OCI-LY1 (cell line): Measurements from ENCODE around the gene ZBP1.

Experiments
- H2AFZ ChIP-seq: fragments of 200-600 bp; sonication (generic), shearing (Covaris generic); 2 replicates; pipeline ENCODE4 v1.6.0; 2014; ENCODE audit warnings: antibody characterized with exemption, mild to moderate bottlenecking, low read length
- H3F3A ChIP-seq: fragments of 200-600 bp; sonication (generic), shearing (Covaris generic); 2 replicates; pipeline ENCODE4 v1.6.0; 2014; ENCODE audit warnings: mild to moderate bottlenecking, antibody characterized with exemption, low read length, moderate library complexity; ENCODE audit not compliant: insufficient read depth
- H3K27ac ChIP-seq: fragments of 200-600 bp; sonication (generic); 2 replicates; pipeline ENCODE4 v1.5.1; 2014; ENCODE audit warnings: low read length, mixed run types, mild to moderate bottlenecking, low read depth; ENCODE audit not compliant: poor library complexity, severe bottlenecking
- H3K27me3 ChIP-seq: fragments of 200-600 bp; sonication (generic); 2 replicates; pipeline ENCODE4 v1.6.0; 2014; ENCODE audit warnings: antibody characterized with exemption, mild to moderate bottlenecking, low read length, moderate library complexity; ENCODE audit not compliant: insufficient read depth
- H3K36me3 ChIP-seq: fragments of 200-600 bp; sonication (generic); 2 replicates; pipeline ENCODE4 v1.6.1; 2014; ENCODE audit warnings: mild to moderate bottlenecking, antibody characterized with exemption, low read length, moderate library complexity, mixed read lengths; ENCODE audit not compliant: insufficient read depth
- H3K4me1 ChIP-seq: fragments of 200-600 bp; sonication (generic); 2 replicates; pipeline ENCODE4 v1.5.1; 2014; ENCODE audit warnings: mild to moderate bottlenecking, low read length, moderate library complexity; ENCODE audit not compliant: insufficient read depth, severe bottlenecking
- H3K4me2 ChIP-seq: fragments of 200-600 bp; sonication (generic), shearing (Covaris generic); 2 replicates; pipeline ENCODE4 v1.6.1; 2014; ENCODE audit warnings: low read length
- H3K4me3 ChIP-seq: fragments of 200-600 bp; sonication (generic); 2 replicates; pipeline ENCODE4 v1.5.1; 2014; ENCODE audit warnings: low read length, low read depth, mild to moderate bottlenecking, mixed read lengths; ENCODE audit not compliant: poor library complexity, severe bottlenecking
- H3K79me2 ChIP-seq: fragments of 200-600 bp; shearing (Covaris generic); 2 replicates; pipeline ENCODE4 v1.6.1; 2016; ENCODE audit warnings: mixed run types, low read length, mixed read lengths; ENCODE audit not compliant: insufficient read depth
- H3K9ac ChIP-seq: fragments of 200-600 bp; sonication (generic), shearing (Covaris generic); 2 replicates; pipeline ENCODE4 v1.6.1; 2014; ENCODE audit warnings: mild to moderate bottlenecking, low read length, mixed read lengths
- H3K9me2 ChIP-seq: fragments of 200-600 bp; sonication (generic), shearing (Covaris generic); 2 replicates; pipeline ENCODE4 v1.6.1; 2014; ENCODE audit warnings: low read depth, mild to moderate bottlenecking, low read length, mixed read lengths
- H3K9me3 ChIP-seq: fragments of 200-600 bp; shearing (Covaris generic); 2 replicates; pipeline ENCODE4 v1.6.1; 2014; ENCODE audit warnings: low read length, mixed read lengths
- H4K20me1 ChIP-seq: fragments of 200-600 bp; sonication (generic), shearing (Covaris generic); 2 replicates; pipeline ENCODE4 v1.6.0; 2016; ENCODE audit warnings: mild to moderate bottlenecking, low read length; ENCODE audit not compliant: insufficient read depth
- CTCF ChIP-seq: fragments of 200-600 bp; sonication (generic), shearing (Covaris generic); IDR thresholded peaks from 2 replicates; pipeline ENCODE4 v1.5.1; 2017; ENCODE audit warnings: mild to moderate bottlenecking, antibody characterized with exemption, low read length, moderate library complexity, mixed read lengths
- EZH2 ChIP-seq: fragments of 200-600 bp; sonication (generic), shearing (Covaris generic); IDR thresholded peaks from 2 replicates; pipeline ENCODE4 v1.8.0; 2017; ENCODE audit warnings: borderline replicate concordance, mixed run types, mild to moderate bottlenecking, antibody characterized with exemption, low read length, moderate library complexity, mixed read lengths

The ZBP1 gene

DNA sequence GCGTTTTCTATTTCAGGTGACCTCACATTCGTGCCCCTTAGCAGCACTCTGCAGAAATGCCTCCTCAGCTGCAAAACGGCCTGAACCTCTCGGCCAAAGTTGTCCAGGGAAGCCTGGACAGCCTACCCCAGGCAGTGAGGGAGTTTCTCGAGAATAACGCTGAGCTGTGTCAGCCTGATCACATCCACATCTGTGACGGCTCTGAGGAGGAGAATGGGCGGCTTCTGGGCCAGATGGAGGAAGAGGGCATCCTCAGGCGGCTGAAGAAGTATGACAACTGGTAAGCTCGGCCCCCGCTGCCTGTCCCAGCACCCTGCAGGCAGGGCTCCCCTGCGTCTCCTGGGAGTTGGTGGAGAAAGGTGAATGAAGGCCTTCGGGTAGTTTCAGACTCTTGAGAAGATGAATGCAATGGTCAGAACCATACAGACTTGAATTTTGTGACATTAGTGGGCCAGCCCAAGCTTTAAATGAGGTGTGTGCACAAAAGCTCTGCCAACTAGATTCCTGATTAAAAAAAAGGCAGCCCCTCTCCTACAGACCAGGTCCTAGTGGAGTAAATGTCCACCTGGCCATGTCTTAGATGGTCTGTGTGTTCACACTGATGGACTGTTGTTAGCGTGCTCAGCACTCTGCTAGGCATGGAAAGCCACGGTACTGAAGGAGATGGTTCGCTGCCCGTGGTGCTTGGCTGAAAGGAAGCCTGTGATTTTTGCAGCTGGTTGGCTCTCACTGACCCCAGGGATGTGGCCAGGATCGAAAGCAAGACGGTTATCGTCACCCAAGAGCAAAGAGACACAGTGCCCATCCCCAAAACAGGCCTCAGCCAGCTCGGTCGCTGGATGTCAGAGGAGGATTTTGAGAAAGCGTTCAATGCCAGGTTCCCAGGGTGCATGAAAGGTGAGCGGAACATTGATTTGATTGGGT lies 58.6 kb downstream of the ZBP1 start:
- Histone ChIP-seq H3K36me3 (no peaks in the 10 kb centered on the region), H3K27me3 (peaks cover 14% of the 10 kb centered on the region), H2AFZ (no peak overlapping the region), H3K9ac (no peak overlapping the region), H3K79me2 (no peaks in the 10 kb centered on the region), H3K9me3 (no peaks in the 10 kb centered on the region), H3F3A (no peaks in the 10 kb centered on the region), H4K20me1 (no peaks in the 10 kb centered on the region), H3K27ac (no peak overlapping the region), H3K4me2 (no peak overlapping the region), H3K9me2 (no peaks in the 10 kb centered on the region), H3K4me1 (no peaks in the 10 kb centered on the region), H3K4me3 (no peak overlapping the region)
- TF ChIP-seq CTCF (no peak), EZH2 (no peak)

DNA sequence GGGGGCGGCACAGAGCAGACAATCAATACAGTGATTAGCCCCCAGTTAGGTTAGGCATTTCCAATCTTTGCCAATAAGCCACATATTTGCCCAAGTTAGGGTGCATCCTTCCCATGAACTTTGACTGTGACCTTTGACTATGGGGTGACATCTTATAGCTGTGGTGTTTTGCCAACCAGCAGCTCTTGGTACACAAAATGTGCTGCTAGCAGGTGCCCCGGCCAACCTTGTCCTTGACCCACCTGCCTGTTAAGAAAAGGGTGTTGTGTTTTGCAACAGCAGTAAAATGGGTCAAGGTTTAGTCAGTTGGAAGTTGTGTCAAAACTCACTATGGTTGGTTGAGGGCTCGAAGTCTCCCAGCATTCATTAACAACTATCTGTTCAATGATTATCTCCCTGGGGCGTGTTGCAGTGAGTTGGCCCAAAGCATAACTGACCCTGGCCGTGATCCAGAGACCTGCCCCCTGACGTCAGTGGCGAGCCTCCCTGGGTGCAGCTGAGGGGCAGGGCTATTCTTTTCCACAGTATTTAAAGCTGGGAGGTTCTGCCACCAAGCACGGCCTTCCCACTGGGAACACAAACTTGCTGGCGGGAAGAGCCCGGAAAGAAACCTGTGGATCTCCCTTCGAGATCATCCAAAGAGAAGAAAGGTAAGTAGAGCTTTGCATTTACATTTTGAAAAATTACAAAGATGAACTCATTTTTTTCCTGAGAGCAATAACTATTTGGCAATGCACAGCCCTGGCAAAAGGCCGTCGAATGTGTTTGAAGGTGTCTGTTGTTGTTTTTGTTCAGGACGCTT lies 59.5 kb downstream of the ZBP1 start, which contains the start of gene PCK1:
TSS of gene PCK1 (plus strand) at position 557 of the 802 bp plus-strand sequence. CDS start 302 bp downstream, outside the sequence.
- H3K9me2 ChIP-seq, result no peaks in the 10 kb centered on the region
- no peak within 1 kb of the TSS for H3K9ac ChIP-seq
- no peaks in the 10 kb centered on the region for H3F3A ChIP-seq
- TF ChIP-seq EZH2 (no peak), CTCF (no peak)
- no peaks in the 10 kb centered on the region for H3K36me3 ChIP-seq
- H3K9me3 ChIP-seq, result no peaks in the 10 kb centered on the region
- H3K4me2 ChIP-seq, result no peak within 1 kb of the TSS
- H3K27ac ChIP-seq, result no peak within 1 kb of the TSS
- H4K20me1 ChIP-seq, result no peaks in the 10 kb centered on the region
- no peaks in the 10 kb centered on the region for H3K79me2 ChIP-seq
- no peaks in the 10 kb centered on the region for H3K4me1 ChIP-seq
- H2AFZ ChIP-seq, result no peak within 1 kb of the TSS
- no peak within 1 kb of the TSS for H3K4me3 ChIP-seq
- H3K27me3 ChIP-seq, result peaks cover 14% of the 10 kb centered on the region

GRCh38 chr20:57559658-57560553 lies 60.3 kb downstream of the ZBP1 start:
- Histone ChIP-seq H3K36me3 (no peaks in the 10 kb centered on the region), H3K79me2 (no peaks in the 10 kb centered on the region), H3K9me2 (no peaks in the 10 kb centered on the region), H4K20me1 (no peaks in the 10 kb centered on the region), H2AFZ (no peak overlapping the region), H3K4me1 (no peaks in the 10 kb centered on the region), H3K9ac (no peak overlapping the region), H3K4me2 (no peak overlapping the region), H3K27ac (no peak overlapping the region), H3F3A (no peaks in the 10 kb centered on the region), H3K4me3 (no peak overlapping the region), H3K27me3 (peaks cover 14% of the 10 kb centered on the region), H3K9me3 (no peaks in the 10 kb centered on the region)
- TF ChIP-seq EZH2 (no peak), CTCF (no peak)
